SK-N-SH (cell line): ENCODE measurements around the gene DSCAM.

Experiments
- NFIC ChIP-seq: IDR thresholded peaks from 2 replicates; pipeline ENCODE4 v1.4.0; 2012; ENCODE audit warnings: borderline replicate concordance
- TAF1 ChIP-seq: IDR thresholded peaks from 2 replicates; pipeline ENCODE4 v1.6.1; 2012; ENCODE audit warnings: low read depth, mild to moderate bottlenecking, low read length, moderate library complexity, borderline replicate concordance
- TF ChIP-seq, protein P1 (sequence below): fragments of 200-600 bp; sonication (generic); IDR thresholded peaks from 2 replicates; pipeline ENCODE4 v1.6.1; 2017; ENCODE audit warnings: antibody characterized with exemption, mild to moderate bottlenecking, moderate library complexity
- TF ChIP-seq, protein P2 (sequence below): fragments of 150-350 bp; IDR thresholded peaks from 2 replicates; pipeline ENCODE4 v1.6.1; 2017; ENCODE audit warnings: antibody characterized with exemption, low read length, low read depth, borderline replicate concordance

DNA sequence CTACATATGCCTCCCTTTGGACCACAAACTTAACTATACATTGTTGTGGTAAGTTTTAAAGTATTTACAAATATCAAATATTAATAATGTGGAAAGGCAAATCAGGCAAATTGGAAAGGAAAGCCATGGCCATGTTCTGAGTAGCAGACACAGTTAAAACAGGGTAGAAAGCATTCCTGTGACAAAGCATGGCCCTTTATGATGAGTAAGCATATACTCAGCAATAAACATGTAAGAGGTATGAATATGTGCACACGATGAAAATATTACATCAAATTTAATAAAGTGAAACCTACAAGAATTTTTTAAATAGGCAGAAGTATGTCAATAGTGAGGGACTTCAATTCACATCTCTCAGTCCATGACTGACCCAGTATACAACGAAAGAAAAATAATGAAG lies 389.2 kb downstream of the DSCAM start:
- TF ChIP-seq, protein P1, sequence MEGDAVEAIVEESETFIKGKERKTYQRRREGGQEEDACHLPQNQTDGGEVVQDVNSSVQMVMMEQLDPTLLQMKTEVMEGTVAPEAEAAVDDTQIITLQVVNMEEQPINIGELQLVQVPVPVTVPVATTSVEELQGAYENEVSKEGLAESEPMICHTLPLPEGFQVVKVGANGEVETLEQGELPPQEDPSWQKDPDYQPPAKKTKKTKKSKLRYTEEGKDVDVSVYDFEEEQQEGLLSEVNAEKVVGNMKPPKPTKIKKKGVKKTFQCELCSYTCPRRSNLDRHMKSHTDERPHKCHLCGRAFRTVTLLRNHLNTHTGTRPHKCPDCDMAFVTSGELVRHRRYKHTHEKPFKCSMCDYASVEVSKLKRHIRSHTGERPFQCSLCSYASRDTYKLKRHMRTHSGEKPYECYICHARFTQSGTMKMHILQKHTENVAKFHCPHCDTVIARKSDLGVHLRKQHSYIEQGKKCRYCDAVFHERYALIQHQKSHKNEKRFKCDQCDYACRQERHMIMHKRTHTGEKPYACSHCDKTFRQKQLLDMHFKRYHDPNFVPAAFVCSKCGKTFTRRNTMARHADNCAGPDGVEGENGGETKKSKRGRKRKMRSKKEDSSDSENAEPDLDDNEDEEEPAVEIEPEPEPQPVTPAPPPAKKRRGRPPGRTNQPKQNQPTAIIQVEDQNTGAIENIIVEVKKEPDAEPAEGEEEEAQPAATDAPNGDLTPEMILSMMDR = no peak
- TF ChIP-seq, protein P2, sequence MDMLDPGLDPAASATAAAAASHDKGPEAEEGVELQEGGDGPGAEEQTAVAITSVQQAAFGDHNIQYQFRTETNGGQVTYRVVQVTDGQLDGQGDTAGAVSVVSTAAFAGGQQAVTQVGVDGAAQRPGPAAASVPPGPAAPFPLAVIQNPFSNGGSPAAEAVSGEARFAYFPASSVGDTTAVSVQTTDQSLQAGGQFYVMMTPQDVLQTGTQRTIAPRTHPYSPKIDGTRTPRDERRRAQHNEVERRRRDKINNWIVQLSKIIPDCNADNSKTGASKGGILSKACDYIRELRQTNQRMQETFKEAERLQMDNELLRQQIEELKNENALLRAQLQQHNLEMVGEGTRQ = no peak
- TF ChIP-seq NFIC (no peak), TAF1 (no peak)
